Adipose tissue (tissue), 3 donors: ENCODE results near the gene BLVRB. TPM values are rescaled to one million over a fixed set of nuclear protein-coding genes. Genes with fewer than 3 reads are reported as not detected.
"Not testable (repeated sequence)": the region's sequence is repeated elsewhere in the genome, so short reads cannot be mapped to it uniquely, and the experiment has no call there.

ENCODE experiments used
- H3K27ac ChIP-seq: one replicate; pipeline ENCODE4 v1.5.1; 2013; ENCODE audit warnings: low read depth, low read length
- WGBS, 3 donors: extraction: QIAGEN DNeasy Blood & Tissue Kit; methylation state at CpG; one replicate each; pipeline ENCODE4 v1.1.7; 2013; 5-methylcytosine and 5-hydroxymethylcytosine counted together
- polyA plus RNA-seq, 3 donors: library from polyadenylated mRNA; stranded (reverse); fragments of 200-250 nt; gene quantifications; one replicate each; pipeline ENCODE4 v1.2.3, GENCODE V29; 2013
- donor health status: healthy with polysubstance abuse.
- donor health status: Bipolar disorder and iron deficiency.
- donor health status: healthy.

The BLVRB gene
- polyA plus RNA-seq: 100 to 1,000 TPM; 109 to 235 (median 220) TPM

GRCh38 chr19:40465557-40466218 is at the start of gene BLVRB:
BLVRB (minus strand) TSS chr19:40465745; CDS start chr19:40465688, 57 bp downstream.
- WGBS, 3 donors: 0% methylated on average over 52 to 54 of the region's 54 CpGs
- peak within 1 kb of the TSS; percentile 53 for H3K27ac ChIP-seq

DNA sequence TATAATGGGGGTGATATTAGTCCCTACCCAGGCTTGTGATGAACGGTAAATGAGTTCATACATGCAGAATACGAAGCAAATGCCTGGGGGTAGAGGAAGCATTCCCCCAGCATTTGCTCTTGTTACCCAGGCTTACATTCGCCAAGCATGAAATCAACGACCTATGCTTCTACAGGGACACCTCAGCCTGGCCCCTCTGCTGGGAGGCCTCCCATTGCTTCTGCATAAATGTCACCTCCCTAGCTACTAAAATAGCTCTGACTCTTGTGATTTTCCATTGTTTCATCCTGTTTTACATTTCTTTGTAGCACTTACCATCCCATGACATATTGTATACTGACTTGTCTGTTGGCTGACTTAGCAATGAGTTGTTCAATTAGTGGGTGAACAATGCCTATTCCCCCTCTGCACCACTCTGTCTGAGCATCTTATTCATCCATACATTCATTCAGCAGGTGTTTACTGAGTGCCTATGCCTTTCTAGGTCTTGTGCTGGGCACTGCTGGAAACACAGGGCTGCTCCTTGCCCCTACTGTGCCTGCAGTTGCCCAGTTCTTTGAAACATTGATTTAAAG is 48.3 kb upstream of the BLVRB start:
- 74 to 91% (median 82%) methylated on average over 4 of the region's 4 CpGs for WGBS, 3 donors
- H3K27ac ChIP-seq: no peak overlapping the region

- WGBS, 3 donors: 63 to 67% (median 66%) methylated on average over 27 of the region's 27 CpGs
- no peak overlapping the region for H3K27ac ChIP-seq
These were observed 47.8 kb upstream of the BLVRB start for GRCh38 chr19:40513345-40513678.

GRCh38 chr19:40512473-40513344 is 47.2 kb upstream of the BLVRB start:
- H3K27ac ChIP-seq: no peak overlapping the region
- WGBS, 3 donors: 5 to 12% (median 9%) methylated on average over 81 to 105 of the region's 105 CpGs

- H3K27ac ChIP-seq: no peak overlapping the region
- WGBS, 3 donors: 11 to 21% (median 17%) methylated on average over 1 of the region's 1 CpG
These were observed 46.5 kb upstream of the BLVRB start for GRCh38 chr19:40512110-40512472.

- H3K27ac ChIP-seq: no peak overlapping the region
- WGBS, 3 donors: 80 to 86% (median 83%) methylated on average over 6 of the region's 6 CpGs
These were observed 45.9 kb upstream of the BLVRB start for GRCh38 chr19:40511487-40511886.

- no peak overlapping the region for H3K27ac ChIP-seq
- 82 to 86% (median 85%) methylated on average over 7 of the region's 7 CpGs for WGBS, 3 donors
These were observed 45.1 kb upstream of the BLVRB start for GRCh38 chr19:40510526-40511115.

DNA sequence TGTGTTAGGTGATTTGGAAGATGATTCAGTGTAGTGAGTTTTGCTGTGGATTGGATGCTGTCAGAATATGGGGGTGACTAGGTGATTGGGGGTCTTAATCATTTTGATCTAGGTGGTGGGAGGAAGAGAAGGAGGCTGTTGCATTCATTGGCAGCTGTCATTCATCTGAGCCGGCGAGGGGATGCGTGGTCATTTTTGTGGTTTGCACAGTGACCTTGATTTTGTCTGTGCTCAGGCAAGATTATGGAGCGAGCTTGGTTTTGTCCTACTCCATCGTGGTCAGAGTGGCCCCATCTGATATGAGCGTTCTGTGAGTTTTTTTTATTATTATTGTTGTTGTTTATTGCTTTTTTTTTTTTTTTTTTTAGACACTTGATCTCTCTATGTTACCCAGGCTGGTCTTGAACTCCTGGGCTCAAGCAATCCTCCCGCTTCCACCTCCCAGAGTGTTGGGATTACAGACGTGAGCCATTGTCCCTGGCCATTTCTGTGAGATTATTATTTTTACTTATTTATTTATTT is 43.3 kb upstream of the BLVRB start:
- 76 to 80% (median 79%) methylated on average over 8 of the region's 8 CpGs for WGBS, 3 donors
- H3K27ac ChIP-seq: no peak overlapping the region

GRCh38 chr19:40507892-40508291 is 42.3 kb upstream of the BLVRB start:
- WGBS, 3 donors: 58 to 67% (median 66%) methylated on average over 2 of the region's 2 CpGs
- H3K27ac ChIP-seq: no peak overlapping the region

DNA sequence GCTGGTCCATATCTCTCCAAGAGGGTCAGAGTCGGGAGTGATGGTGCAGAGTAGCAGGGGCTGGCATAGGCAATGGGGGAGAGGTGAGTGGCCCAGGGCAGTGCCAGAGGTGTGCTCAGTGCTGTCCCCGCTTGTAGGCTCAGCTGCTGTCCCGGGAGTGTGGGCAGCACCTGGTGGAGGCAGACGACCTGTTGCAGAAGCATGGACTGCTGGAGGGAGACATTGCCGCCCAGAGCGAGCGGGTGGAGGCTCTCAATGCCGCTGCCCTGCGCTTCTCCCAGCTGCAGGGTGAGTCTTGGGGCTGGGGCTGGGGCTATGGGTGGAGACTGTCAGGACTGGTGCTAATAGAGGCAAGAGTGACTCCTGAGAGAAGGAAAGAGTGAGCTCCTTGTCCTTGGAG is 40.6 kb upstream of the BLVRB start:
- WGBS, 3 donors: 62 to 75% (median 68%) methylated on average over 9 of the region's 9 CpGs
- no peak overlapping the region for H3K27ac ChIP-seq

GRCh38 chr19:40503320-40503695 is 37.8 kb upstream of the BLVRB start:
- H3K27ac ChIP-seq: no peak overlapping the region
- WGBS, 3 donors: 43 to 45% (median 45%) methylated on average over 1 of the region's 1 CpG

DNA sequence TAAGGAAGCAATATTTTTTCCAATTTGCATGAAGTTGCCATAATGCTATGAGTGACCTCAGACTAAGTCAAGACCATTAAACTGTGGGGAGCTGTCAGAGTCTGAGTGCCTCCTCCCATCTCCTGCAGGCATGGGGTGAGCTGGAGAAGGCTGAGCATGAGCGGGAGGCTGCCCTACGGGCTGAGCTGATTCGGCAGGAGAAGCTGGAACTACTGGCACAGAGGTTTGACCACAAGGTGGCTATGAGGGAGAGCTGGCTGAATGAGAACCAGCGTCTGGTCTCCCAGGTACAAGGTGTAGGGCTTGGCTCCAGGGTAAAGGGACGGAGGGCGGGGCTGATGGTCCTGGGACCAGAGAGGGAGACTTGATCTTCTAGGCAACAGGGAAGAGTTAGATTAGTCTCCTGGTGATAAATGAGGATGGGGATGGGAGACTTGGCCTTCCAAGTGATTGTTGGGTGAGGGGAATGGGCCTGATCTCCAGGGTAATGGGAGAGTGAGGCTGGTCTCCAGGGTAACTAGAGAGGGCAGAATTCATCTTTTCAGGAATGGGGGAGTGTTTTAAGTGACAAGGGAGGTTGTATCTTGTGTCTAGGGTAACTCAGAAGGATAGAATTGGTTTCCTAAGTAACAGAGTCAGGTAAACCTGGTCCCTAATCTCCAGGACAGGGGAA is 37.2 kb upstream of the BLVRB start:
- no peak overlapping the region for H3K27ac ChIP-seq
- WGBS, 3 donors: 35 to 65% (median 55%) methylated on average over 6 of the region's 6 CpGs

DNA sequence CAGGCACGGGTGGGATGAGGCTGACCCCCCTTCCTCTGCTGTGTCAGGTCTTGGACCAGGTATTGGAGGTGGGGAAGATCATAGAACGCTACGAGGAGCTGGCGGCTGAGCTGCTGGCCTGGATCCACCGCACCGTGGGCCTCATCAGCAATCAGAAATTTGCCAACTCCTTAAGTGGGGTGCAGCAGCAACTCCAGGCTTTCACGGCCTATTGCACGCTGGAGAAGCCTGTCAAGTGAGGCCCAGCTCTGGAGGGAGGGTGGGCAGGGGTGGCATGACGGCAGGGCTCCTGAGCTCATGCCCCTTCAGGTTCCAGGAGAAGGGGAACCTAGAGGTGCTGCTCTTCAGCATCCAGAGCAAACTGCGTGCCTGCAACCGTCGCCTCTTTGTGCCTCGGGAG is 36.5 kb upstream of the BLVRB start:
- no peak overlapping the region for H3K27ac ChIP-seq
- WGBS, 3 donors: 81 to 85% (median 84%) methylated on average over 9 to 13 of the region's 13 CpGs

DNA sequence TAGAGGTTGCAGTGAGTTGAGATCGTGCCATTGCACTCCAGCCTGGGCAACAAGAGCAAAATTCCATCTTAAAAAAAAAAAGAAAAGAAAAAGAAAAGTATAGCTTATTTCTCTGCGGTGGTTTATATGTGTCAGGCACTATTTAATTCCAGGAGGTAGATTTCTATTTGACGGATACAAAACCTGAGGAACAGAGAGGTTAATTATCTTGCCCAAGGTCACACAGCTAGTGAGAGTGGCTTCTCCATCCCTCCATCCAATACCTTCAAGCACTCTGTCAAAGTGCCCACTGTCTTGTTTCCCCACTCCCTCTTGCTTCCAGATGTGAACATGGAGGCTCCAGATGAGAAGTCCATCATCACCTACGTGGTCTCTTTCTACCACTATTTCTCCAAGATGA is 36.1 kb upstream of the BLVRB start:
- H3K27ac ChIP-seq: no peak overlapping the region
- 81 to 86% (median 81%) methylated on average over 4 of the region's 4 CpGs for WGBS, 3 donors

- H3K27ac ChIP-seq: not testable (repeated sequence)
- WGBS, 3 donors: 81 to 89% (median 86%) methylated on average over 8 of the region's 8 CpGs
These were observed 35.4 kb upstream of the BLVRB start for GRCh38 chr19:40500678-40501530.

- WGBS, 3 donors: 83 to 90% (median 88%) methylated on average over 5 of the region's 5 CpGs
- no peak overlapping the region for H3K27ac ChIP-seq
These were observed 33.8 kb upstream of the BLVRB start for GRCh38 chr19:40499320-40499719.

- H3K27ac ChIP-seq: no peak overlapping the region
- WGBS, 3 donors: 85 to 93% (median 90%) methylated on average over 12 of the region's 12 CpGs
These were observed 31.7 kb upstream of the BLVRB start for GRCh38 chr19:40497214-40497613.
